ENCODE results near the gene DENND1A.
"Not testable (repeated sequence)": the region's sequence is repeated elsewhere in the genome, so short reads cannot be mapped to it uniquely, and the experiment has no call there.

The DENND1A gene

DNA sequence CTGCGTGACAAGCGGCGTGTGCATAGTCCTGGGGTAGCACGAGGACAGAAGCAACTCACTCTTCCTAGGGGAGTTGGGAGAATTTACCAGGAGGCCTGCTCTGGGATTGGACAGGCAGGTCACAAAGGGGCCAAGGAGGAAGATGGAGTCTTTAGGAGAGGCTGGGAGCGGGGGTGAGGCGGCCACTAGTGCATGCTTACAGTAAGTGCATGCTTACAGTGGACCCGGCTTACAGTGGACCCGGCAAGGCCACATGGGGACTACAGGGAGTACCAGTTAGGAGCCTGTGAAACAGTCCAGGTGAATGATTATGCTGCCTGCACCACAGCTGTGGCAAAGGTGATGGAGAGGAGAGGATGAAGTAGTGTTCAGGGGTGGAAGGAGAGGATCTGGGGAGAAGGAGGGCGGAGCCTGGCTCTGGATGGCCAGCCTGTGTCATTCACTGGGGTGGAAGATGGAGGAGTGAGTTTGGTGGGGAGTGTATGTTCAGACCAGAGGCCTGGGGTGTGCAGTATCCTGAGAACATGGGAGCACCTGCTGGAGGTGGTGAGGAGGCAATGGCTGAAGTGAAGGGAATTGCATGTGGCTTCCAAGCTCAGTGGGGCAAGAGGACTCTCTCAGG, 495.2 kb downstream of the DENND1A start:
- DNase-seq (ENCODE audit: low read depth in 2 of 2): no peak

- no peak for DNase-seq (ENCODE audit: low read depth in 2 of 2)
These were observed 497.3 kb downstream of the DENND1A start for GRCh38 chr9:123432331-123433236.

DNA sequence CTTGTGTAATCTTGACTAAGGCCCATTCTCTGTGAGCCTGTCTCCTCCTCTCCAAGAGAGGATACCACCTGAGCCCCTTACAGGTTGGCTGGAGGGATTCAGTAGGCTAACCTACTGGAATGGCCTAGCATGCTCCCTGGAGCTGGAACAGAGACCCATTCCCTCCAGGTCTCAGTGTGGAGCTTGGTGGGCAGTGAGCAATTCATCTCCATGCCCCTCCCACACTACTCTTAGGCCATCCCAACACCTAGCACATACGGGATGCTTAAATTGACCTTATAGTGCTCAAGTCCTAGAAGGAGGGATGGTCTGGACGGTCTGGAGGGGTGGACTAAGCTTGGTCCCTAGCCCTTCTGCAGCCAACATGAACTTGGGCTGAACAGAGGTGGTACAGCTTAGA, 498.3 kb downstream of the DENND1A start:
- DNase-seq (ENCODE audit: low read depth in 2 of 2): no peak

GRCh38 chr9:123428450-123428849, 501.5 kb downstream of the DENND1A start:
- not testable (repeated sequence) for DNase-seq (ENCODE audit: low read depth in 2 of 2)

DNA sequence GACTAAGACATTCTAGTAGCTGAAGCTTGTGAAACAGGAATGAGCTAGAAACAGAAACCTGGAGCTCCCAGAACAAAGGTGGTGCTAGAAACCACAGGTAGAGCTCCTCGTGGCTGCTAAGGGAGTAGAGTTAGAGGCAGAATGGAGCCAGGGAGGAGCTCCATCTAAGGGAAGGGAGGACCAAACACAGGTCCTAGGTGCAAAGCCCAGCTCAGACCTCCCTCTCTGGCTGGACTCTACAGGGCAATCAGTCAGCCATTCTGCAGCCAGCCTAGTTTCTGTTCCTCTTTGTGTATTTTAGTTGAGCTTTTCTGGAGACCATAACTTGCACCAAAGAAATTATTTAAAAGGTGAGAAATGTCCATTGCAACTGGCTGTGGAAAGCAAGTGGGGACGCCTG, 503.5 kb downstream of the DENND1A start:
- DNase-seq (ENCODE audit: low read depth in 2 of 2): no peak

DNA sequence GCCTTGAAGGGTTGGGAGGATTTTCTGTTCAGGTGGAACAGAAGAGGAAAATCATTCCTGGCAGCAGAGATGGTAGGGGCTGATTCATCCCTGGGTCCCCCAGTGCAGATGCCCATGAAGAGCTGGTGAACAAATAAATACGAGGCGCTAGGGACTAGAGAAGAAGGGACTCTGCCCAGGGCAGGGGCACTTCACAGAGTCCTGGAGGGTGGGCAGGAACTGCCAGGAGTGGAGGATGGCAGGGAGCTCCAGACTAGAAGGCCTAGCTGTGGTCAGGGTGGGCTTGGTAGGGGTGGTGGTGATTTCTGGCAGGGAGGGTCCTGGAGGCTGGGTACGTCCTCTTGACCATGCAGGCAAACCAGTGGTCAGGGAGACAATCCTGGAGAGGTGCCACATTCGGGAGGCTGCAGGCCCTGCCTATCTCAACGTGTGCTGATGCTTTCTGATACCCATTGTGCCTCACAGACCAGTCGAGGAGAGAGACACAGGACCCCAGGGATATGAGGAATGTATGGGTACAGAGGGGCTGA, 504.0 kb downstream of the DENND1A start:
- DNase-seq (ENCODE audit: low read depth in 2 of 2): no peak

DNA sequence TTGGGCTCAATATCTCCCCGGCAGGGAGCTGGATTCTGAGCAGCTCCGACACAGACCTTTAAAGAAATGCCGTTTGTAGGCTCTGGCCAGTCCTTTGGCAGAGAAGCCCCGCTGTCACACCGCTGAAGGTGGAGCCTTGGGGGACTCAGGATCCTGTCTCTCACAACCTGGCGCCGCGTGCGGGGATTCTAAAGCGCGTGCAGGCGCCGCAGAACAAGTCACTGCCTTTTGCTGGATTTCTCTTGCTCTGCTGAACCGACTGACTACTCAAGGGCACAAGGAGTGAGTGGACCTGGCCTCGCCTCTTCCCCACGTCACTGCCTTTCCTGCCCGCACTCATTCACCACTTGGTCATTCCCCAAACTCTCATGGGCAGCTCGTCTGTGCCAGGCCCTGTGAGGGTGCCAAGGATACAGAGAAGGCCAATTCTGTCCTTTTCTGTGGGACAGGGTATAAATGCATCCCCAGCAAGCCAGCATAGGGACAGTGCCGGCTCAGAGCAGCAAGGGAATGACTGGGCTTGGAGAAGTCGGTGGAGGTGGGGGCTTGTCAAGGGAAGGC, 504.6 kb downstream of the DENND1A start:
- DNase-seq (ENCODE audit: low read depth in 2 of 2): no peak

DNA sequence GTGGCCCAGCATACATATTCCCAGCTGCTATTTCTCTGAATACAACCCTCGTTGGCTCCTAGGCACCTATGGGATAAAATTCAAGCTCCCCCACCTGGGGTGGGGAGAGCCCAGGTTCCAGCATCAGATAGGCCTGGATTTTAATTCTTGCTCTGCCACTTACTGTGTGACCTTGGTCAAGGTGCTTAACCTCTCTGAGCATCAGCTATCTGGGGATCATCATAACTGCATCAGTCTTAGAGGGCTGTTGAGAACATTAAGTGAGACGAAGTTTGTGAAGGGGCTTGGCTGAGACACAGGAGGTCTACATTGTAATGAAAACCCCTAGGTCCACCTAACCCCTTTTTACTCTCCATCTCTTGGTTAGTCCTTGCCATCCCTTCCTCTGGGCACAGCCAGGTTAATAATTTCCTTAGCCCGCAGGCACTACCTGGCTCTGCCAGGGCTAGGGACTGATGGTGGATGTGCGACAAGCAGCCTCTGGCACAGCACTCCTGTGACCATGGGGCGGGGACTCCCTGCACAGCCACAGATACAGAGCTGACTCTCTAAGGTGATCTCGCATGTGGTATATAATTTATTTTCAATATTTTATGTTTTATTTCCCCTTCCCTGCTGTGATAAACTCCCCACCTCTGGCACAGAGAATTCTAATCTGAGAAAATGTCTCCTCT, 505.2 kb downstream of the DENND1A start:
- DNase-seq (ENCODE audit: low read depth in 2 of 2): no peak

DNA sequence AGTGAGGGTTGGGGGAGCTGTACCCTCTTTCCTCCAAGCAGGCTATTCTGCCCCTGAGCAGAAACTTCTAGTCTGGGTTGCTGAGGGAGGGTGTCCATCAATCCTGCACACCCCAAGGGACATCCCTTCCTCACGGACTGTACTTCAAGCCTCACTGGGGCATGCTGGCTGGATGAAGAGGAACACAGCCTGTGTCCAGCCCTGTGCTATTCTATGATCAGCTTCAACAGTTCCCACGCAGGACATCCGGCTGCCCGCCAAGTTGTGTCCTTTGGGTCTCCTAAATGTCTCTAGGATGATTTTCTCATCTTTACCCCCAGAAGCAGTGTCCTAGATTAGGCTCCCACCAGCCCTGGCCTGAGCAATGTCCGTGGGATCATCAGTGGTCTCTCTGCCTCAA, 505.8 kb downstream of the DENND1A start:
- DNase-seq (ENCODE audit: low read depth in 2 of 2): no peak

DNA sequence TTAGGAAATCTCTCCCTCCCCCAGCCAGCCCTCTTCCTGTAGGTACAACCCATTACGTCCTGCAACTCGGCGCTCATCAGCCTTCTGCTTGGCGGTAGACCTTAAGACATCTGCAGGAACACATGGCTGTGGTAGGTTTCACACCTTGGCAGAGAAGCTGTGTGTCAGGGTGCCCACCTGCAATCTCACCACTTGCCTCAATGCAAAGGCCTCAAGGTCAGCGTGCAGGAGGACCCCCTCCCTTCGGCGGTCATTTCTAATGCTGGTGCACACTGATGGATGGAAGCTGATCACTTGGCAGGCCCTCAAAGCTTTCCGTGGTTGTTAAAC, 506.6 kb downstream of the DENND1A start:
- no peak for DNase-seq (ENCODE audit: low read depth in 2 of 2)

DNA sequence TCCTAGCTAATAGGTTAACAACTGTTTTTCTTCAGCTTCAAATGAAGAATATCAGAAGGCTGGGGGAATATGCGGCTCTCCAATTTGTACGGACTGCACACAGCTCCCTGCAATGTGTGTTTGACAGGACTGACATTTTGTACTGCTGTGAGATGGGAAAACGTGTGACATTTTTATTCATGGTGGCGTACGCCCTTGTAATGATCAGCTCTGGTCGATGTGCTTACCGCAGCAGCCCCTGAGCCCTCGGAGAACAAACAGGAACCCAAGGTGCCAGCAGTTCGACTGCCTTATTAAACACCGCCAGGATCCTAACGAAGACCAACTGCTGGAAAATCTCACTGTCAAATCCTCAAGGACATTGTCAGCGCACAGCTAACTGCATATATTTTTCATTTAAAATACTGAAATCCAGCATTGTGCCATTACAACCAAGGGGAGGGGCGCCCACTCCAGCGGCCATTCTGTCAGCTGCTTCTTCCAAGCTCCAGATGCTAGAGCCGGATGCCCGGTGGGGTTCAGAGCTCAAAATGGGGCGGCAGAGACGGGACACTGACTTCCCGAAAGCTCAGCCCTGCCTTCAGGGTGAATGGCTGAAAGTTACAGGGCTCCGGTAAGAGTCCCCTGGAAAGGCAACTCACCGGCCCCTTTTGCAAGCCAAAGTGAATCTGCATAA, 507.2 kb downstream of the DENND1A start:
- no peak for DNase-seq (ENCODE audit: low read depth in 2 of 2)

GRCh38 chr9:123421801-123422455, 508.0 kb downstream of the DENND1A start:
- no peak for DNase-seq (ENCODE audit: low read depth in 2 of 2)

DNA sequence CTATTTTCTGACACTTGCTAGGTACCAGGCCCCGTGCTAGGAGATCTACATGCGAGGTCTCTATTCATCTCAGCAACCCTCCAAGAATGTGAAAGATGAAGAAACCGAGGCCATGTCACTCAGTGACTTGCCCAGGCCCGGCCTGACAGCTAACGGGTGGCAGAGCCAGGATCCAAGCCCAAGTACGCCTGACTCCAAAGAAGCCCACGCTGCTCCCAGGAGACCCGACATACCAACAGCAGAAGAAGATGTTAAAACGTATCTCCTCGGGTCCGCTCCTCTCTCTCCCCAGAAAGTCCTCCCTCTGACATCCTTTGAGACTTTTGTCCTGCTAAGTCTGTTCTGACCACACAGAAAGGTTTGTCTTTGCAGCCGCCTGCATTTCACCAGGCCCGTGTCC, 508.7 kb downstream of the DENND1A start:
- no peak for DNase-seq (ENCODE audit: low read depth in 2 of 2)

- no peak for DNase-seq (ENCODE audit: low read depth in 2 of 2)
These were observed 509.3 kb downstream of the DENND1A start for GRCh38 chr9:123420592-123421111.

DNA sequence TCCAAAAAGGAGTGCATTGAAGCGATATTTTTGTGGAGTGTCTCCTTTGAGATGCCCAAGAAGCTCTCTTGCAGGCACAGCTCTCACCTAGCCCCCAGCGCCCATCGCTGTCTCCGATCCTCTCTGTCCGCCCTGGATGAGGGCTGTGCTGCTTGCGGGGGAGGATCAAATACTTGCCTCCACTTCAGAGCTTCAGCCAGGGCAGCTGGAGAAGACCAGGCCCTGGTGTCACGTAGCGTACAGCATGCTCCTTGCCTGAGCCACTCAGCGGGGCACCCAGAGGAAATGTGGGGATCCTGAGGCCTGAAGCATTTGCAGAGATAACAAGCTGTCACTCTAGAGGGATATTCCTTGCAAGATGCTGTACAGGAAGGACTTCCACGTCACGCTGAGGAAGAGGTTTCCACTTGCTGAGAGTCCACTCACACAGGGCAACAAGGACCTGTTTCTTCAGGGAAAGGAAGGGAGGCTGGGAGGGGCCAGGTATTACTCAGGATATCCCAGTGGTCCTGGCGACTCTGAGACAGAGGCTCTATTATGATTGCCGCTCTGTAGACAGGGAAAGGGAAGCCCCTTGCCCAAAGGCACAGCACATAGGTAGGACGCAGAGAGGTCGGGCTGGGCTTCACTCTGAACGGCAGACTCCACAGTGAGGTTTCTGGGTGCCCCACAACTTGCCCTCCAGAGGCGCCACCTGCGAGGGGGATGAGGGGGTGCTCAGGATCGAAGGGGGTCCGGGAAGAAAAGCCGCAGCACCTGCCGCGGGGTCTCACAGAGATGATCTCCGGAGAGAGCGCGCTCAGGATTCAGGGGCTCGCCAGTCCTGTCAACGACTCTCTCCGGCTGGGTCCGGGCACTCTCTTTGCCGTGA, 510.0 kb downstream of the DENND1A start:
- no peak for DNase-seq (ENCODE audit: low read depth in 2 of 2)

GRCh38 chr9:123419091-123419490, 510.8 kb downstream of the DENND1A start:
- DNase-seq (ENCODE audit: low read depth in 2 of 2): no peak

GRCh38 chr9:123418506-123418905, 511.4 kb downstream of the DENND1A start:
- DNase-seq (ENCODE audit: low read depth in 2 of 2): no peak

GRCh38 chr9:123418052-123418430, 511.9 kb downstream of the DENND1A start:
- no peak for DNase-seq (ENCODE audit: low read depth in 2 of 2)

GRCh38 chr9:123417289-123418051, 512.5 kb downstream of the DENND1A start:
- DNase-seq (ENCODE audit: low read depth in 2 of 2): no peak

All from stimulated activated CD8-positive, alpha-beta memory T cell treated with anti-CD3 and anti-CD28 coated beads, Interleukin-15, amount 100 ng/mL, for 4 hours (primary cell).